Left lung (tissue), 10 donors: ENCODE measurements around the gene OR9G1. TPM values are rescaled to one million over a fixed set of nuclear protein-coding genes. Genes with fewer than 3 reads are reported as not detected.

Experiments
- ATAC-seq: fragments of 200-7000 bp; cut with Tn5 transposase; one replicate; pipeline ENCODE4 v1.9.1; 2020; ENCODE audit warnings: moderate library complexity
- DNase-seq, 4 donors: peaks; one replicate each; pipeline ENCODE4 v3.0.0-alpha.2; 2013 to 2020
- H3K27ac ChIP-seq, 2 donors: fragments of 200-600 bp; sonication (generic) in 1 of 2; one replicate each; pipeline versions ENCODE4 v1.5.0 to v1.8.0; 2020 to 2021
- H3K27me3 ChIP-seq, 2 donors: fragments of 200-600 bp; sonication (generic) in 1 of 2; one replicate each; pipeline versions ENCODE4 v1.5.0 to v1.8.0; 2020 to 2021
- H3K36me3 ChIP-seq, 2 donors: fragments of 200-600 bp; sonication (generic) in 1 of 2; one replicate each; pipeline versions ENCODE4 v1.5.0 to v1.8.0; 2020 to 2021
- H3K4me1 ChIP-seq, 2 donors: fragments of 200-600 bp; one replicate each; pipeline ENCODE4 v1.8.0; 2021
- H3K4me3 ChIP-seq, 2 donors: fragments of 200-600 bp; sonication (generic) in 1 of 2; one replicate each; pipeline versions ENCODE4 v1.5.0 to v1.8.0; 2020 to 2021; ENCODE audit warnings: mild to moderate bottlenecking in 1 of 2
- H3K9me3 ChIP-seq, 2 donors: fragments of 200-600 bp; sonication (generic) in 1 of 2; one replicate each; pipeline versions ENCODE4 v1.5.0 to v1.8.0; 2020 to 2021
- intact Hi-C, 2 donors: fragments of 100-400 bp; cut with DNase I; formaldehyde crosslinking; loops; one replicate each; pipeline versions ENCODE4 v1.11.2 to v1.14.2; 2022
- polyA plus RNA-seq, 6 donors: library from polyadenylated mRNA; unstranded; fragments of 120-200 nt; gene quantifications; one replicate each; pipeline ENCODE4 v1.2.1, GENCODE V29; 2013; ENCODE audit not compliant: insufficient read length in 6 of 6
- total RNA-seq, 2 donors: library from RNA; stranded (reverse); fragmentation: NEBNext Ultra II Directional; extraction: Animal tissue kit (Norgen Biotek cat#: 25700); gene quantifications; one replicate each; pipeline ENCODE4 v1.2.1, GENCODE V29; 2021
- TF ChIP-seq, protein P1 (sequence below), 2 donors: fragments of 200-600 bp; sonication (generic) in 1 of 2; IDR thresholded peaks; one replicate each; pipeline versions ENCODE4 v1.5.0 to v1.8.0; 2021; ENCODE audit warnings: antibody characterized with exemption in 2 of 2
- donor health status: DM: no; HTN: yes; CAD: no.
- donor health status: DM: no; HTN: no; CAD: no.

Gene OR9G1
- total and polyA plus RNA-seq, 8 donors, result not detected

DNA sequence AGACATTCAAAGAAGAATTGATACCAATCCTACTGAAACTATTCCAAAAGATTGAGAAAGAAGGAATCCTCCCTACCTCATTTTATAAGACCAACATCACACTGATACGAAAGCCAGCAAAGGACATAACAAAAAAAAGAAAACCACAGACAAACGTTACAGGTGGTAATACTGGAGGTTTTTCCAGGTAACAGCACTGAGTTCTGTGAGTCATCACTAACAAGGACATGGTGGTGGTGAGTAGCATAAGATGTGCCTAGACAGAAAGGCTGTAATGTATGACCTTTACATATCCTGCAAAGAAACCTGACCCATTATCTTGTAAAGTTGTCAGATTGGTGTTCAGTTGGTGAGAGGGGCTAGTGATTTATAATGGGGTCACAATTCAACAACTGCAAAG, 15.3 kb downstream of the OR9G1 start:
- intact Hi-C loops, result no loop called here
- TF ChIP-seq, protein P1, sequence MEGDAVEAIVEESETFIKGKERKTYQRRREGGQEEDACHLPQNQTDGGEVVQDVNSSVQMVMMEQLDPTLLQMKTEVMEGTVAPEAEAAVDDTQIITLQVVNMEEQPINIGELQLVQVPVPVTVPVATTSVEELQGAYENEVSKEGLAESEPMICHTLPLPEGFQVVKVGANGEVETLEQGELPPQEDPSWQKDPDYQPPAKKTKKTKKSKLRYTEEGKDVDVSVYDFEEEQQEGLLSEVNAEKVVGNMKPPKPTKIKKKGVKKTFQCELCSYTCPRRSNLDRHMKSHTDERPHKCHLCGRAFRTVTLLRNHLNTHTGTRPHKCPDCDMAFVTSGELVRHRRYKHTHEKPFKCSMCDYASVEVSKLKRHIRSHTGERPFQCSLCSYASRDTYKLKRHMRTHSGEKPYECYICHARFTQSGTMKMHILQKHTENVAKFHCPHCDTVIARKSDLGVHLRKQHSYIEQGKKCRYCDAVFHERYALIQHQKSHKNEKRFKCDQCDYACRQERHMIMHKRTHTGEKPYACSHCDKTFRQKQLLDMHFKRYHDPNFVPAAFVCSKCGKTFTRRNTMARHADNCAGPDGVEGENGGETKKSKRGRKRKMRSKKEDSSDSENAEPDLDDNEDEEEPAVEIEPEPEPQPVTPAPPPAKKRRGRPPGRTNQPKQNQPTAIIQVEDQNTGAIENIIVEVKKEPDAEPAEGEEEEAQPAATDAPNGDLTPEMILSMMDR (IDR thresholded peaks at IDR 0.05), result no peak
- no peaks in the 10 kb centered on the region for H3K27me3 ChIP-seq
- peaks cover 0 to 2% of the 10 kb centered on the region in 2 donors for H3K9me3 ChIP-seq
- no peak for ATAC-seq
- no peaks in the 10 kb centered on the region for H3K36me3 ChIP-seq
- no peak overlapping the region for H3K4me3 ChIP-seq
- no peak for DNase-seq
- no peak overlapping the region for H3K27ac ChIP-seq
- H3K4me1 ChIP-seq, result no peaks in the 10 kb centered on the region

DNA sequence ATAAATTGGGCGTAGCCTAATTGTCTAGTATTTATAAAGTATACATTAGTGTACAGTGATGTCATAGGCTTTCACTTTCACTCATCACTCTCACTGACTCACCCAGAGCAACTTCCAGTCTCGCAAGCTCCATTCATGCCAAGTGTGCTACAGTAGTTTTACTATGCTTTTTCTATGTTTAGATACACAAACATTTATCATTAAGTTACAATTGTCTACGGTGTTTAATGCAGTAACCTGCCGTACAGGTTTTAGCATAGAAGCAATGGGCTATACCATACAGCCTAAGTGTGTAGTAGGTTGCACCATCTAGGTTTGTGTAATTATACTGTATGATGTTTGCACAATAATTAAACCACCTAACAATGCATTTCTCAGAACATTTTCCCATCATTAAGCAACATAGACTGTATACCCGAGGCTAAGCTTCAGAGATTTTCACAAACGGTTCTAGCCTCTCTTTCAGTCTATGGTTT, 17.5 kb downstream of the OR9G1 start:
- DNase-seq, result peak in 1 of 4 donors; percentile 3
- ATAC-seq, result no peak
- no peak overlapping the region for H3K4me3 ChIP-seq
- intact Hi-C loops, result no loop called here
- no peaks in the 10 kb centered on the region for H3K27me3 ChIP-seq
- no peaks in the 10 kb centered on the region for H3K9me3 ChIP-seq
- no peak overlapping the region for H3K27ac ChIP-seq
- no peaks in the 10 kb centered on the region for H3K4me1 ChIP-seq
- H3K36me3 ChIP-seq, result no peaks in the 10 kb centered on the region
- TF ChIP-seq, protein P1 (IDR thresholded peaks at IDR 0.05), result no peak

DNA sequence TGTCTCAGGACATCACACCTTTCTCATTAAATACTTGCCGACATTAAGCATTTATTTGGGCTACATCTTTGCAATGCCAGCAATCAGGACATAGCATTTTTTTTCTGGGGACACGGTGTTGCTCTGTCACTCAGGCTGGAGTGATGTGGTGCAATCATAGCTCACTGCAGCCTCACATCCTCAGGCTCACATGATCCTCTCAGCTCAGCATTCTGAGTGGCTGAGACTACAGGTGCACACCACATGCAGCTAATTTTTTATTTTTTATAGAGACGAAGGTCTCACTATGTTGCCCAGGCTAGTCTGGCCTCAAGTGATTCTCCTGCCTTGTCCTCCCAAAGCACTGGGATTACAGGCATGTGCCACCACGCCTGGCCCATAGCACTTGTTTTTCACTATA, 21.6 kb downstream of the OR9G1 start:
- Histone ChIP-seq H3K9me3 (no peaks in the 10 kb centered on the region), H3K27ac (no peak overlapping the region), H3K4me1 (no peaks in the 10 kb centered on the region), H3K27me3 (no peaks in the 10 kb centered on the region), H3K4me3 (no peak overlapping the region), H3K36me3 (no peaks in the 10 kb centered on the region)
- no peak for DNase-seq
- TF ChIP-seq, protein P1 (IDR thresholded peaks at IDR 0.05), result no peak
- no peak for ATAC-seq
- intact Hi-C loops, result no loop called here

DNA sequence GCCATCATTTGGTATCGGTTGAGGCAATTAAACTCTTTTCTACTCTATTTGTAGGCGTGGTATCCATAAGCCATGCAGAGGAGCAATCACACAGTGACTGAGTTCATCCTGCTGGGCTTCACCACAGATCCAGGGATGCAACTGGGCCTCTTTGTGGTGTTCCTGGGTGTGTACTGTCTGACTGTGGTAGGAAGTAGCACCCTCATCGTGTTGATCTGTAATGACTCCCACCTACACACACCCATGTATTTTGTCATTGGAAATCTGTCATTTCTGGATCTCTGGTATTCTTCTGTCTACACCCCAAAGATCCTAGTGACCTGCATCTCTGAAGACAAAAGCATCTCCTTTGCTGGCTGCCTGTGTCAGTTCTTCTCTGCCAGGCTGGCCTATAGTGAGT, 41.2 kb downstream of the OR9G1 start:
- TF ChIP-seq, protein P1 (IDR thresholded peaks at IDR 0.05), result no peak
- no peaks in the 10 kb centered on the region for H3K27me3 ChIP-seq

DNA sequence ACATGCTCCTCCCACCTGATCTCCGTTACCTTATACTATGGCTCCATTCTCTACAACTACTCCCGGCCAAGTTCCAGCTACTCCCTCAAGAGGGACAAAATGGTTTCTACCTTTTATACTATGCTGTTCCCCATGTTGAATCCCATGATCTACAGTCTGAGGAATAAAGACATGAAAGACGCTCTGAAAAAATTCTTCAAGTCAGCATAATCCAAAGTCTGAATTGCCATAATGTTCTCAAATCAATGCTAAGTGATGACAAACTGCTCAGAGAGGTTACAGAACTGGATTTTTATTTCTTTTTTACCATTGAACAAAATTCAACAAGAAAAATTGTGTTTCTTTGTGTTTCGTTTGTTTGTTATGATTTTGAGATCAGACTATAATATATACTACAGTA, 42.0 kb downstream of the OR9G1 start:
- H3K36me3 ChIP-seq, result no peaks in the 10 kb centered on the region
- ATAC-seq, result no peak
- H3K4me3 ChIP-seq, result no peak overlapping the region
- H3K4me1 ChIP-seq, result no peaks in the 10 kb centered on the region
- intact Hi-C loops, result no loop called here
- H3K27me3 ChIP-seq, result no peaks in the 10 kb centered on the region
- H3K27ac ChIP-seq, result no peak overlapping the region
- DNase-seq, result no peak
- TF ChIP-seq, protein P1 (IDR thresholded peaks at IDR 0.05), result no peak
- peaks cover 0 to 2% of the 10 kb centered on the region in 2 donors for H3K9me3 ChIP-seq

More for the DNA sequence above, 41.2 kb downstream of the OR9G1 start:
- H3K27ac ChIP-seq, result no peak overlapping the region
- H3K36me3 ChIP-seq, result no peaks in the 10 kb centered on the region
- ATAC-seq, result no peak
- intact Hi-C loops, result no loop called here
- DNase-seq, result no peak
- no peaks in the 10 kb centered on the region for H3K4me1 ChIP-seq
- peaks cover 0 to 2% of the 10 kb centered on the region in 2 donors for H3K9me3 ChIP-seq
- no peak overlapping the region for H3K4me3 ChIP-seq
